DND-41 (cell line): ENCODE results near the gene FAM237B.

Source experiments
- EZH2 ChIP-seq: IDR thresholded peaks from 3 replicates; pipeline ENCODE4 v1.6.1; 2012; ENCODE audit warnings: borderline replicate concordance, low read depth, mild to moderate bottlenecking, moderate library complexity, low read length, inconsistent platforms; ENCODE audit not compliant: severe bottlenecking
- TF ChIP-seq, protein P1 (sequence below): IDR thresholded peaks from 2 replicates; pipeline ENCODE4 v1.5.1; 2012; ENCODE audit warnings: borderline replicate concordance, low read length, moderate library complexity, mild to moderate bottlenecking; ENCODE audit not compliant: poor library complexity, severe bottlenecking; ENCODE audit errors: extremely low read depth

- TF ChIP-seq, protein P1, sequence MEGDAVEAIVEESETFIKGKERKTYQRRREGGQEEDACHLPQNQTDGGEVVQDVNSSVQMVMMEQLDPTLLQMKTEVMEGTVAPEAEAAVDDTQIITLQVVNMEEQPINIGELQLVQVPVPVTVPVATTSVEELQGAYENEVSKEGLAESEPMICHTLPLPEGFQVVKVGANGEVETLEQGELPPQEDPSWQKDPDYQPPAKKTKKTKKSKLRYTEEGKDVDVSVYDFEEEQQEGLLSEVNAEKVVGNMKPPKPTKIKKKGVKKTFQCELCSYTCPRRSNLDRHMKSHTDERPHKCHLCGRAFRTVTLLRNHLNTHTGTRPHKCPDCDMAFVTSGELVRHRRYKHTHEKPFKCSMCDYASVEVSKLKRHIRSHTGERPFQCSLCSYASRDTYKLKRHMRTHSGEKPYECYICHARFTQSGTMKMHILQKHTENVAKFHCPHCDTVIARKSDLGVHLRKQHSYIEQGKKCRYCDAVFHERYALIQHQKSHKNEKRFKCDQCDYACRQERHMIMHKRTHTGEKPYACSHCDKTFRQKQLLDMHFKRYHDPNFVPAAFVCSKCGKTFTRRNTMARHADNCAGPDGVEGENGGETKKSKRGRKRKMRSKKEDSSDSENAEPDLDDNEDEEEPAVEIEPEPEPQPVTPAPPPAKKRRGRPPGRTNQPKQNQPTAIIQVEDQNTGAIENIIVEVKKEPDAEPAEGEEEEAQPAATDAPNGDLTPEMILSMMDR: no peak
- TF ChIP-seq EZH2: no peak
Measured at GRCh38 chr7:90351987-90352386, 30.9 kb upstream of the FAM237B start.
